ENCODE results near the gene COL16A1. TPM values are rescaled to one million over a fixed set of nuclear protein-coding genes. Genes with fewer than 3 reads are reported as not detected.

Gene COL16A1
- 100 to 1,000 TPM in 1 of 6 donors, 10 to 100 TPM in 5; 15.2 to 103 (median 40.7) TPM for total RNA-seq

DNA sequence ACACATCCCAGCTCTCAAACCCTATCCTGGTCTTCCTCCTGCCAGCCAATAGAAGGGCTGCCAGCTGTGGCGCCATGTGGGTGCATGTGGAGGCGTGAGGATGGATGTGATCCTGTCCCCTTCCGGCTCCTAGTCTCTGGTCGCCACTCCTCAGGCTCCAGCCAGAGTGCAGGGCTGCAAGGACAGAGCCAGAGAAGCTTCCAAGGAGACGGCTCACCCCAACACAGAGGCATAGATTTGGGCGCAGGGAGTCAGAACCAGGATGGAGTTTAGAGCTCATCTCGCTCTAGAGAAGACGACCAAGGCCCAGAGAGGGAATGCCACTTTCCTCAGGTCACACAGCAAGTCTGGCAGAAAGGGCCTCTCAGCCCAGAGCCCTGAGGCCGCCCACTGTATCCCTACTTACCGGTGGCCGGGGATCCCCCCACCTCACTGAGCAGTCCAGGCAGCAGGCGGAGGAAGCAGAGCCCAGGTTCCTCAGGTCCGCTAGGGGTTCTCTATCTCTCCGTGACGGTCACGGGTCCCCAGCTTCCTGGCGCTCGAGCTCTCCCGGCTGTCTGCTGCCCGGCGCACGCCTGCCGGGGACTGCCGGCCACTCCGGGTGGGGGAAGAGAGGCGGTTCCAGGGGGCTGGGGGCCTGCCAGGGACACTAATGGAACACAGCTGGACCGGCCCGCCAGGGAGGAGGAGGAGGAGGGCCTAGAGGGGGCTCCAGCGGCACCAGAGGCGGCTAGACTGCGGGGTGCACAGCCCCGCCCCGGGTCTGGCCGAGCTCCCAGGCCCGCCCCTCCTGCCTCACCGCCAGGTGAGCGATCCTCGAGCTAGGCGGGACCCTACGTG is at the start of gene COL16A1:
Gene COL16A1 (minus strand): TSS at position 587 of the 840 bp plus-strand sequence. CDS start 1,824 bp downstream, outside the sequence.
- peak; percentile 26 to 90 for DNase-seq
- Histone ChIP-seq H3K27me3 (peaks cover 0 to 13% (median 5%) of the 10 kb centered on the region in 4 donors), H3K9me3 (no peaks in the 10 kb centered on the region), H3K27ac (peak within 1 kb of the TSS; percentile 65 to 85 (median 76)), H3K4me3 (peak within 1 kb of the TSS; percentile 2 to 46 (median 29)), H3K36me3 (no peaks in the 10 kb centered on the region), H3K4me1 (peaks cover 22 to 38% (median 24%) of the 10 kb centered on the region in 4 donors)
- WGBS, 2 donors = 16 to 47% methylated on average over 7 to 40 of the region's 40 CpGs
- peak; percentile 56 to 82 for ATAC-seq (ENCODE audit: low FRiP score in 2 of 2)
- TF ChIP-seq POLR2AphosphoS5 (IDR thresholded peaks at IDR 0.05) (peak in 1 of 2 donors; percentile 61), POLR2A (IDR thresholded peaks at IDR 0.05) (peak in 1 of 4 donors; percentile 23), EP300 (IDR thresholded peaks at IDR 0.05) (no peak)

DNA sequence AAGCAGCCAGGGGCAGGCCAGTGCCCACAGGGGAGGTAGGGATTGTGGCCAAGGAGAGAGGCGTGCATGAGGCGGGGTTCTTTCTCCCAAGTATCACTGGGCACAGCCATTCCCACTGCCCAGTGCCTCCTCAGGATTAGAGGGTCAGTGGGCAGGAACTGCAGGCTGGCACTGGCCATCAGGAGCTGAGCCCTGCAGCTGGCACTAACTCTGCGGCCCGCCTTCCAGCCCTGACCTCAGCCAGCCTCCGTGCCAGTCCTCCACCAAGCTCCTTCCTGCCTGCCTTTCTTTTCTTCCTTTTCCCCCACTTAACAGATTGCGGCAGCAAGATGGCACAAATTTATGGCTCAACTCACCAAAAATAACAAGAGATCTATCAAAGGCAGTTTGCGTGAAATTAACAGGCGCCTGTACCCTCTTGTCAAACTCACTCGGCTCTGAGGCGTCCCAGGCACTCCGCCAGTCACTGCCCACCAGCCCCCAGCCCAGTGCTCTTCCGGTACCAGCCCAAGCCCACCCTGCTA is 49.2 kb upstream of the COL16A1 start:
- peaks cover 0 to 3% (median 1%) of the 10 kb centered on the region in 4 donors for H3K4me1 ChIP-seq
- 80 to 91% methylated on average over 10 to 12 of the region's 12 CpGs for WGBS, 2 donors

DNA sequence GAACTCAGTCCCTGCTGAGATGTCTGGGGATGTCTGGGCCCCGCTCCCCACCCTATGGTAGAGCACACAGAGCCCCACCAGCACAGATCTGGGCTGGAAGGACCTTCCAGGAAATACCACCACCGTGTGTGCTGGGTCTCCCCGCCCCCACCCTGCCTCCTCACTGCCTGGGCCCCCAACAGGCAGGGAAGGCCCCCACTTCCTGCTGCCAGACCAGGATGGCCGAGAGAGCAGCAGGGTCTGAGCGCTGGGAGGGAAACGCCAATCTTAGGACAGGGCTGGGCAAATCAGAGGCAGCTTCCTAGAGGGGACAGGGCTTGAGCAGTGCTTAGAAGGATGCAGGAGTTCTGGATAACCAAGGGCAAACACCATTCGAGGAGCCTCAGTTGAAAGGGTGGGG is 48.4 kb upstream of the COL16A1 start:
- TF ChIP-seq EP300 (IDR thresholded peaks at IDR 0.05) = no peak
- no peak for TF ChIP-seq POLR2A (IDR thresholded peaks at IDR 0.05)
- TF ChIP-seq POLR2AphosphoS5 (IDR thresholded peaks at IDR 0.05) = no peak
- TF ChIP-seq, protein P1, sequence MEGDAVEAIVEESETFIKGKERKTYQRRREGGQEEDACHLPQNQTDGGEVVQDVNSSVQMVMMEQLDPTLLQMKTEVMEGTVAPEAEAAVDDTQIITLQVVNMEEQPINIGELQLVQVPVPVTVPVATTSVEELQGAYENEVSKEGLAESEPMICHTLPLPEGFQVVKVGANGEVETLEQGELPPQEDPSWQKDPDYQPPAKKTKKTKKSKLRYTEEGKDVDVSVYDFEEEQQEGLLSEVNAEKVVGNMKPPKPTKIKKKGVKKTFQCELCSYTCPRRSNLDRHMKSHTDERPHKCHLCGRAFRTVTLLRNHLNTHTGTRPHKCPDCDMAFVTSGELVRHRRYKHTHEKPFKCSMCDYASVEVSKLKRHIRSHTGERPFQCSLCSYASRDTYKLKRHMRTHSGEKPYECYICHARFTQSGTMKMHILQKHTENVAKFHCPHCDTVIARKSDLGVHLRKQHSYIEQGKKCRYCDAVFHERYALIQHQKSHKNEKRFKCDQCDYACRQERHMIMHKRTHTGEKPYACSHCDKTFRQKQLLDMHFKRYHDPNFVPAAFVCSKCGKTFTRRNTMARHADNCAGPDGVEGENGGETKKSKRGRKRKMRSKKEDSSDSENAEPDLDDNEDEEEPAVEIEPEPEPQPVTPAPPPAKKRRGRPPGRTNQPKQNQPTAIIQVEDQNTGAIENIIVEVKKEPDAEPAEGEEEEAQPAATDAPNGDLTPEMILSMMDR (IDR thresholded peaks at IDR 0.05) = no peak
- Histone ChIP-seq H3K36me3 (no peaks in the 10 kb centered on the region), H3K27me3 (peaks cover 0 to 3% (median 0%) of the 10 kb centered on the region in 4 donors), H3K4me1 (peaks cover 0 to 3% (median 1%) of the 10 kb centered on the region in 4 donors), H3K9me3 (no peaks in the 10 kb centered on the region), H3K27ac (no peak overlapping the region), H3K4me3 (no peak overlapping the region)
- no peak for ATAC-seq (ENCODE audit: low FRiP score in 2 of 2)
- WGBS, 2 donors = 36 to 63% methylated on average over 5 to 6 of the region's 7 CpGs
- no peak for DNase-seq

More for the DNA sequence above, 49.2 kb upstream of the COL16A1 start:
- Histone ChIP-seq H3K27me3 (peaks cover 0 to 3% (median 0%) of the 10 kb centered on the region in 4 donors), H3K27ac (no peak overlapping the region), H3K9me3 (no peaks in the 10 kb centered on the region), H3K4me3 (no peak overlapping the region), H3K36me3 (no peaks in the 10 kb centered on the region)
- no peak for DNase-seq
- TF ChIP-seq POLR2A (IDR thresholded peaks at IDR 0.05) (no peak), POLR2AphosphoS5 (IDR thresholded peaks at IDR 0.05) (no peak), EP300 (IDR thresholded peaks at IDR 0.05) (no peak)
- TF ChIP-seq, protein P1 (IDR thresholded peaks at IDR 0.05) = no peak
- ATAC-seq (ENCODE audit: low FRiP score in 2 of 2) = no peak

DNA sequence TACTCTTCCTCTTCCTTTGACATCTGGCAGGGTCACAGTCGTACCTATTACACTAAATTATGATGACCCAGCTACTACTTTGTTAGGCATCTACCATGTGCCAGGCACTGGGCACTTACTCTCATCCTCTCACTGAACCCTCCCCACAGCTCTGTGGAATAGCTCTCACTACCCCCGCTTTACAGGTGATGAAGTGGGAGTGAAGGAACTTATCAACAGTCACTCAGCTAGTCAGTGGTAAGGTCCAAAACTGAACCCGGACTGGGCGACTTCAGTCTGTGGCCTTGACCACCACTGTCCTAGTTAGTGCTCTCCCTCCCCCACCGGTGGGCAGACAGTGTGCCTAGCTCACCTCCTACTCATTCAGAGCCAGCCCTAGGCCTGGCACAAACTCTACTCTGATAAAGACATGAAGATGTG is 48.0 kb upstream of the COL16A1 start:
- DNase-seq = no peak
- TF ChIP-seq, protein P1 (IDR thresholded peaks at IDR 0.05) = no peak
- no peak for TF ChIP-seq POLR2A (IDR thresholded peaks at IDR 0.05)
- Histone ChIP-seq H3K27ac (no peak overlapping the region), H3K27me3 (peaks cover 0 to 3% (median 0%) of the 10 kb centered on the region in 4 donors), H3K4me1 (peaks cover 0 to 3% (median 1%) of the 10 kb centered on the region in 4 donors), H3K36me3 (no peaks in the 10 kb centered on the region), H3K4me3 (no peak overlapping the region), H3K9me3 (no peaks in the 10 kb centered on the region)
- 73% methylated on average over 4 to 5 of the region's 5 CpGs for WGBS, 2 donors
- no peak for ATAC-seq (ENCODE audit: low FRiP score in 2 of 2)

DNA sequence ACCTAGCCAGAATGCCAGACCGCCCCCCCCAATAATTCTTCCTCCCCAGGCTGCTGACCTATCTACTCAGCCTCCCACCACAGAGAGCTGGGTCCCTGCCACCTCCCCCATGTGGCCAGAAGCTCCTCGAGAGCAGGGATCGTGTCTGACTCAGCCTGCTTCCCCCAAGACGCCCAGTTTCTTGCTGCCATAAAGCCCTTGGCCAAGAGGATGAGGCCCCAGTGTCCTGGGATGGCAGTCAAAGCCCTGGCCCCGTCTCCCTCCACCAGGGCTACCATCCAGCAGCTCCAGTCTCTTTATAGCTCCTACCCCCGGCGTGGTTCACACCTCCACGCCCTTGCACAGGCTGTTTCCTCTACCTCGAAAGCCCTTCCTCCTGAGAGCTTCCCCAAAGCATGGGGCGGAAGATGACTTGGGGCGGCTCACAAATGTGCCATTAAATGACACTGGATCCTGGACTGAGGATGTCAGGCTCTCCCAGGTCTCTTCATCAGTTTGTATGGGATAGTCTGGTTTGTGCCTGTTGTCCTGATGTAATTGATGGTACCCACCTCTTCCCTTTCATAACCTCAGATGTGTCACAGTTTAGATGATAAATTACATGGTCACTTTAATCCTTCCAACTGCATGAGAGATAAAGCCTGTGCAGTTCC is 47.2 kb upstream of the COL16A1 start:
- peaks cover 0 to 3% (median 0%) of the 10 kb centered on the region in 4 donors for H3K27me3 ChIP-seq
- no peaks in the 10 kb centered on the region for H3K36me3 ChIP-seq
- no peak overlapping the region for H3K4me3 ChIP-seq
- TF ChIP-seq, protein P1 (IDR thresholded peaks at IDR 0.05) = no peak
- TF ChIP-seq EP300 (IDR thresholded peaks at IDR 0.05) (no peak), POLR2AphosphoS5 (IDR thresholded peaks at IDR 0.05) (no peak), POLR2A (IDR thresholded peaks at IDR 0.05) (no peak)
- no peaks in the 10 kb centered on the region for H3K9me3 ChIP-seq
- WGBS, 2 donors = 43 to 44% methylated on average over 9 to 11 of the region's 11 CpGs
- peaks cover 0 to 3% (median 1%) of the 10 kb centered on the region in 4 donors for H3K4me1 ChIP-seq
- ATAC-seq (ENCODE audit: low FRiP score in 2 of 2) = peak in 1 of 2 donors; percentile 15
- DNase-seq = no peak
- no peak overlapping the region for H3K27ac ChIP-seq
